ENCODE data around the gene RABGAP1. TPM values are rescaled to one million over a fixed set of nuclear protein-coding genes. Genes with fewer than 3 reads are reported as not detected.

Gene RABGAP1
- total and polyA plus RNA-seq, 2 experiments from 2014 or later, result 8.5 to 33.9 TPM

DNA sequence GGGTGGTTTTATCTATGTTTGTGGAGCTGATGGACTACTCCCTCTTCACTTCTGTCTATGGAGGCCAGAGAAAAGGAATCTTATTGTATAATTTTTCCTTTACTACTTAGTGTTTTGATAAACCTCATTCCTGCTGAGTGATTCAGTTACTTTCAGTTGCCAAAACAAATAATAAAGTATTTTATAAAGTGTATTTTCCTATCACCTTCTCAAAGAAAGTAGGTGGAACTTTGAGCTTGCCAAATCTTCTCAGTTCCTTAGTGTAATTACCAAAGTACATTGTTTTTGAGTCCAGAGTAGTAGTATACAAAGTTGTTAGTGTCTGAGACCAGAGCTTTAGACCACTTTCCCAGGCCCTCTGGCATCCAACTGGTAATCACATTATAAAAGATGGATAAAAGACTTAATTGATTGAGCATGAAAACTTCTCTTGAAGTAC, 13.5 kb downstream of the RABGAP1 start (continued):
- TF ChIP-seq, protein P1, sequence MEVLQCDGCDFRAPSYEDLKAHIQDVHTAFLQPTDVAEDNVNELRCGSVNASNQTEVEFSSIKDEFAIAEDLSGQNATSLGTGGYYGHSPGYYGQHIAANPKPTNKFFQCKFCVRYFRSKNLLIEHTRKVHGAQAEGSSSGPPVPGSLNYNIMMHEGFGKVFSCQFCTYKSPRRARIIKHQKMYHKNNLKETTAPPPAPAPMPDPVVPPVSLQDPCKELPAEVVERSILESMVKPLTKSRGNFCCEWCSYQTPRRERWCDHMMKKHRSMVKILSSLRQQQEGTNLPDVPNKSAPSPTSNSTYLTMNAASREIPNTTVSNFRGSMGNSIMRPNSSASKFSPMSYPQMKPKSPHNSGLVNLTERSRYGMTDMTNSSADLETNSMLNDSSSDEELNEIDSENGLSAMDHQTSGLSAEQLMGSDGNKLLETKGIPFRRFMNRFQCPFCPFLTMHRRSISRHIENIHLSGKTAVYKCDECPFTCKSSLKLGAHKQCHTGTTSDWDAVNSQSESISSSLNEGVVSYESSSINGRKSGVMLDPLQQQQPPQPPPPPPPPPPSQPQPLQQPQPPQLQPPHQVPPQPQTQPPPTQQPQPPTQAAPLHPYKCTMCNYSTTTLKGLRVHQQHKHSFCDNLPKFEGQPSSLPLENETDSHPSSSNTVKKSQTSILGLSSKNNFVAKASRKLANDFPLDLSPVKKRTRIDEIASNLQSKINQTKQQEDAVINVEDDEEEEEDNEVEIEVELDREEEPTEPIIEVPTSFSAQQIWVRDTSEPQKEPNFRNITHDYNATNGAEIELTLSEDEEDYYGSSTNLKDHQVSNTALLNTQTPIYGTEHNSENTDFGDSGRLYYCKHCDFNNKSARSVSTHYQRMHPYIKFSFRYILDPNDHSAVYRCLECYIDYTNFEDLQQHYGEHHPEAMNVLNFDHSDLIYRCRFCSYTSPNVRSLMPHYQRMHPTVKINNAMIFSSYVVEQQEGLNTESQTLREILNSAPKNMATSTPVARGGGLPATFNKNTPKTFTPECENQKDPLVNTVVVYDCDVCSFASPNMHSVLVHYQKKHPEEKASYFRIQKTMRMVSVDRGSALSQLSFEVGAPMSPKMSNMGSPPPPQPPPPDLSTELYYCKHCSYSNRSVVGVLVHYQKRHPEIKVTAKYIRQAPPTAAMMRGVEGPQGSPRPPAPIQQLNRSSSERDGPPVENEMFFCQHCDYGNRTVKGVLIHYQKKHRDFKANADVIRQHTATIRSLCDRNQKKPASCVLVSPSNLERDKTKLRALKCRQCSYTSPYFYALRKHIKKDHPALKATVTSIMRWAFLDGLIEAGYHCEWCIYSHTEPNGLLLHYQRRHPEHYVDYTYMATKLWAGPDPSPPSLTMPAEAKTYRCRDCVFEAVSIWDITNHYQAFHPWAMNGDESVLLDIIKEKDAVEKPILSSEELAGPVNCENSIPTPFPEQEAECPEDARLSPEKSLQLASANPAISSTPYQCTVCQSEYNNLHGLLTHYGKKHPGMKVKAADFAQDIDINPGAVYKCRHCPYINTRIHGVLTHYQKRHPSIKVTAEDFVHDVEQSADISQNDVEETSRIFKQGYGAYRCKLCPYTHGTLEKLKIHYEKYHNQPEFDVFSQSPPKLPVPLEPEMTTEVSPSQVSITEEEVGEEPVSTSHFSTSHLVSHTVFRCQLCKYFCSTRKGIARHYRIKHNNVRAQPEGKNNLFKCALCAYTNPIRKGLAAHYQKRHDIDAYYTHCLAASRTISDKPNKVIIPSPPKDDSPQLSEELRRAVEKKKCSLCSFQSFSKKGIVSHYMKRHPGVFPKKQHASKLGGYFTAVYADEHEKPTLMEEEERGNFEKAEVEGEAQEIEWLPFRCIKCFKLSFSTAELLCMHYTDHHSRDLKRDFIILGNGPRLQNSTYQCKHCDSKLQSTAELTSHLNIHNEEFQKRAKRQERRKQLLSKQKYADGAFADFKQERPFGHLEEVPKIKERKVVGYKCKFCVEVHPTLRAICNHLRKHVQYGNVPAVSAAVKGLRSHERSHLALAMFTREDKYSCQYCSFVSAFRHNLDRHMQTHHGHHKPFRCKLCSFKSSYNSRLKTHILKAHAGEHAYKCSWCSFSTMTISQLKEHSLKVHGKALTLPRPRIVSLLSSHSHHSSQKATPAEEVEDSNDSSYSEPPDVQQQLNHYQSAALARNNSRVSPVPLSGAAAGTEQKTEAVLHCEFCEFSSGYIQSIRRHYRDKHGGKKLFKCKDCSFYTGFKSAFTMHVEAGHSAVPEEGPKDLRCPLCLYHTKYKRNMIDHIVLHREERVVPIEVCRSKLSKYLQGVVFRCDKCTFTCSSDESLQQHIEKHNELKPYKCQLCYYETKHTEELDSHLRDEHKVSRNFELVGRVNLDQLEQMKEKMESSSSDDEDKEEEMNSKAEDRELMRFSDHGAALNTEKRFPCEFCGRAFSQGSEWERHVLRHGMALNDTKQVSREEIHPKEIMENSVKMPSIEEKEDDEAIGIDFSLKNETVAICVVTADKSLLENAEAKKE (CRISPR knock-in tag; IDR thresholded peaks at IDR 0.05), result no peak
- no peak for TF ChIP-seq POLR2AphosphoS5 (IDR thresholded peaks at IDR 0.05; ENCODE audit: low read depth)
- no peak for TF ChIP-seq NANOG (IDR thresholded peaks at IDR 0.05; ENCODE audit: borderline replicate concordance)

DNA sequence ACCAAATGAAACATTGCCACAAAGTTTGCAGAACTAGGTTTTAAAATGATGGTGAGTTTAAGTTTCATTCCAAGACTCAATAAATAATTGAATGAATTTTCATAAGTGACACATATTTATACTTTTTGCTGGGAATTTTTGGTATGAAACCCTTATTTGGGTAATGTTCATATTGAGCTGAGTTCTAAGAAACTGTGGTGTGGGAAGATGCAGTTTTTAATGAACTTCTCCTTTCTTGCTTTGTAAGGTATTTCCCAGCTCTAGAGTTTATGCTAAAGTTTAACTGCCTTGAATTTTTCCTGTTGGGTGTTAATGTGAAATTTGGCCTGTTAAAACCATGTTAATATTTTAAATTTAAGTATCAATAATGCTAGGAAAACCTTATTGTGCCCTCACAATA, 15.1 kb downstream of the RABGAP1 start:
- H3K27me3 ChIP-seq (ENCODE audit: insufficient read depth), result no peaks in the 10 kb centered on the region
- peaks cover 67% of the 10 kb centered on the region for H3K79me2 ChIP-seq (replicated peaks; ENCODE audit: insufficient read depth)
- TF ChIP-seq CREB1 (CRISPR knock-in tag; IDR thresholded peaks at IDR 0.05; ENCODE audit: low read depth), result no peak
- no peak for TF ChIP-seq STAT1 (IDR thresholded peaks at IDR 0.05; ENCODE audit: unreplicated experiment)
- no peak for TF ChIP-seq ZNF331 (CRISPR knock-in tag; IDR thresholded peaks at IDR 0.05; ENCODE audit: low read depth)
- TF ChIP-seq EZH2phosphoT487 (IDR thresholded peaks at IDR 0.05; ENCODE audit: unreplicated experiment), result no peak
- TF ChIP-seq JUNB (IDR thresholded peaks at IDR 0.05; ENCODE audit: unreplicated experiment), result no peak
- TF ChIP-seq POLR2AphosphoS5 (IDR thresholded peaks at IDR 0.05; ENCODE audit: low read depth), result no peak
- TF ChIP-seq, protein P1 (CRISPR knock-in tag; IDR thresholded peaks at IDR 0.05), result no peak
- no peak for TF ChIP-seq ZNF114 (CRISPR knock-in tag; IDR thresholded peaks at IDR 0.05)

More for the DNA sequence above, 15.1 kb downstream of the RABGAP1 start:
- Histone ChIP-seq H3K4me2 (no peak overlapping the region), H4K20me1 (replicated peaks; ENCODE audit: insufficient read depth) (0 out of 2 replicates have a peak, but pooled peaks cover 8% of the 10 kb centered on the region), H3K36me3 (ENCODE audit: insufficient read depth) (peaks cover 3% of the 10 kb centered on the region; the same call in 1 of the 2 replicates), H3K4me1 (ENCODE audit: insufficient read depth) (peaks cover 3% of the 10 kb centered on the region; the same call in 1 of the 2 replicates), H3K27ac (ENCODE audit: low read depth) (no peak overlapping the region), H2AFZ (no peak overlapping the region), H3K9me2 (ENCODE audit: insufficient read depth) (no peaks in the 10 kb centered on the region), H3K4me3 (no peak overlapping the region), H3F3A (replicated peaks; ENCODE audit: low read depth) (no peaks in the 10 kb centered on the region)
- DNase-seq (ENCODE audit: low spot score) (no peak), ATAC-seq (no peak)
- no peak overlapping the region for H3K27ac Mint-ChIP-seq
- no peak overlapping the region for H3K4me3 Mint-ChIP-seq
- no peaks in the 10 kb centered on the region for H3K9me3 Mint-ChIP-seq
- peaks cover 11% of the 10 kb centered on the region for H3K4me1 Mint-ChIP-seq
- H3K27me3 Mint-ChIP-seq (ENCODE audit: insufficient read depth, low read depth, poor library complexity), result no peaks in the 10 kb centered on the region
- H3K36me3 Mint-ChIP-seq (ENCODE audit: low read depth), result peaks cover 12% of the 10 kb centered on the region

All from GM23338 (cell line).